HepG2 (cell line): ENCODE data around the gene MYO7A. TPM values are rescaled to one million over a fixed set of nuclear protein-coding genes. Genes with fewer than 3 reads are reported as not detected.

Experiments
- ATAC-seq: fragments of 200-7000 bp; cut with Tn5 transposase; 3 replicates; pipeline ENCODE4 v1.9.1; 2020; ENCODE audit warnings: mild to moderate bottlenecking, moderate library complexity
- BruUV-seq: library from RNA; stranded (reverse); fragments of 400-500 nt; replicated peaks from 2 replicates; lab custom pipeline; 2021; lab: Mats Ljungman, UMichigan
- CTCF ChIA-PET: fragments of 300-600 bp; formaldehyde crosslinking; extraction: SDS; loops from one replicate; lab custom pipeline; 2021; ENCODE audit warnings: low total read pairs, inconsistent platforms, low intra/inter-chr PET ratio; lab: Yijun Ruan, JAX
- POLR2A ChIA-PET: fragments of 350-600 bp; sonication (Branson Sonifier 250); formaldehyde crosslinking; loops from one replicate; lab custom pipeline; 2020; ENCODE audit warnings: antibody characterized with exemption, inconsistent platforms; lab: Yijun Ruan, JAX
- DNase-seq: peaks from one replicate; pipeline ENCODE4 v3.0.0-alpha.2; 2015; ENCODE audit warnings: low spot score
- FAIRE-seq: peaks from 3 replicates; lab custom pipeline; 2011; peaks lifted over from hg19 to GRCh38; lab: Jason Lieb, UNC
- H2AFZ ChIP-seq: one replicate; pipeline ENCODE4 v1.6.1; 2011; ENCODE audit warnings: low read length, inconsistent platforms
- H3K27ac ChIP-seq: fragments of 300-600 bp; 3 replicates; pipeline ENCODE4 v1.8.0; 2011; ENCODE audit warnings: mixed run types, mild to moderate bottlenecking, mixed read lengths, low read length, inconsistent platforms; ENCODE audit not compliant: insufficient read depth; ENCODE audit errors: extremely low read length
- H3K27me3 ChIP-seq, 2 experiments: fragments of 200-600 bp in 1 of 2; 2 replicates in 1 of 2; 3 replicates in 1 of 2; pipeline versions ENCODE4 v1.6.0 to v1.8.0; 2011; ENCODE audit warnings: low read length in 2 of 2, mild to moderate bottlenecking in 2 of 2, moderate library complexity in 2 of 2, inconsistent platforms in 1 of 2; ENCODE audit not compliant: insufficient read depth in 2 of 2, control insufficient read depth in 1 of 2
- H3K36me3 ChIP-seq, 2 experiments: fragments of 200-600 bp in 1 of 2; replicated peaks in 1 of 2; 2 replicates in 1 of 2; 3 replicates in 1 of 2; pipeline versions ENCODE4 v1.5.1 to v1.8.0; 2011; ENCODE audit warnings: low read length in 2 of 2, inconsistent platforms in 1 of 2; ENCODE audit not compliant: insufficient read depth in 2 of 2, control insufficient read depth in 1 of 2
- H3K4me1 ChIP-seq: 2 replicates; pipeline ENCODE4 v1.5.1; 2012; ENCODE audit warnings: low read length, inconsistent platforms; ENCODE audit not compliant: insufficient read depth
- H3K4me2 ChIP-seq: 2 replicates; pipeline ENCODE4 v1.6.0; 2011; ENCODE audit warnings: low read depth, low read length, inconsistent platforms
- H3K4me3 ChIP-seq, 3 experiments: fragments of 200-600 bp in 1 of 3; sonication (generic), shearing (Covaris generic) in 1 of 3; replicated peaks in 1 of 3; 2 replicates each; pipeline ENCODE4 v1.5.1; 2011 to 2016; ENCODE audit warnings: low read length in 3 of 3, inconsistent platforms in 2 of 3, low read depth in 2 of 3, mild to moderate bottlenecking in 2 of 3, control low read depth in 1 of 3, mixed read lengths in 1 of 3; ENCODE audit not compliant: insufficient read depth in 1 of 3
- H3K79me2 ChIP-seq: one replicate; pipeline ENCODE4 v1.6.1; 2011; ENCODE audit warnings: low read length, inconsistent platforms; ENCODE audit not compliant: insufficient read depth
- H3K9ac ChIP-seq: 2 replicates; pipeline ENCODE4 v1.6.0; 2011; ENCODE audit warnings: mild to moderate bottlenecking, low read depth, low read length, inconsistent platforms; ENCODE audit not compliant: insufficient read depth
- H3K9me3 ChIP-seq: 2 replicates; pipeline ENCODE4 v1.5.1; 2012; ENCODE audit warnings: mild to moderate bottlenecking, low read length
- H4K20me1 ChIP-seq: 2 replicates; pipeline ENCODE4 v1.6.0; 2011; ENCODE audit warnings: inconsistent platforms, mild to moderate bottlenecking, low read length, moderate library complexity; ENCODE audit not compliant: insufficient read depth
- AGO2 ChIP-seq: fragments of 200-400 bp; formaldehyde crosslinking; optimal IDR thresholded peaks from 2 replicates; pipeline ENCODE3; 2017; ENCODE audit warnings: mild to moderate bottlenecking, low read depth, low read length, moderate library complexity
- ATF7 ChIP-seq, 2 experiments: fragments of 450-650 bp in 1 of 2; sonication (generic) in 1 of 2; formaldehyde crosslinking in 1 of 2; IDR thresholded peaks; 2 replicates each; pipeline versions ENCODE4 v1.4.0 to v1.6.1; 2016 to 2020; ENCODE audit warnings: antibody characterized with exemption in 1 of 2, mild to moderate bottlenecking in 1 of 2, missing genetic modification reagents in 1 of 2
- HMGXB4 ChIP-seq, 2 experiments: sonication (generic) in 1 of 2; formaldehyde crosslinking in 1 of 2; IDR thresholded peaks; 2 replicates each; pipeline versions ENCODE4 v1.4.0 to v1.6.1; 2018 to 2020; ENCODE audit warnings: missing genetic modification reagents in 2 of 2, borderline replicate concordance in 1 of 2, low read depth in 1 of 2, mild to moderate bottlenecking in 1 of 2, missing biosample characterization in 1 of 2
- MLLT10 ChIP-seq: sonication (generic); formaldehyde crosslinking; IDR thresholded peaks from 2 replicates; pipeline ENCODE4 v1.4.0; 2020; ENCODE audit warnings: missing genetic modification reagents
- PLRG1 ChIP-seq: fragments of 450-650 bp; conservative IDR thresholded peaks from 2 replicates; pipeline ENCODE4 v1.6.1; 2016
- SOX13 ChIP-seq, 3 experiments: fragments of 450-650 bp in 1 of 3; sonication (generic) in 1 of 3; formaldehyde crosslinking in 1 of 3; IDR thresholded peaks in 2 of 3; conservative IDR thresholded peaks in 1 of 3; 2 replicates each; pipeline versions ENCODE4 v1.5.0 to v1.6.1; 2016 to 2020; ENCODE audit warnings: antibody characterized with exemption in 1 of 3, mild to moderate bottlenecking in 1 of 3, missing compliant biosample characterization in 1 of 3, missing genetic modification reagents in 1 of 3, moderate library complexity in 1 of 3
- WGBS: methylation state at CpG from one replicate; pipeline ENCODE4 v1.1.6; 2017; ENCODE audit warnings: low lambda C conversion rate; 5-methylcytosine and 5-hydroxymethylcytosine counted together
- in situ Hi-C: cut with HindIII; loops from 2 replicates; pipeline ENCODE4 v1.10.0; 2017; ENCODE audit warnings: low pct_unique_long_range_greater_than_20kb; ENCODE audit not compliant: extremely low pct_ligation_motif_present
- intact Hi-C: fragments of 100-400 bp; cut with micrococcal nuclease; formaldehyde crosslinking; loops from one replicate; pipeline ENCODE4 v1.10.0; 2022; ENCODE audit not compliant: unreplicated experiment
- polyA plus RNA-seq, 8 experiments: library from polyadenylated mRNA; depleted of rRNA in 3 of 8; stranded (reverse) in 7 of 8; unstranded in 1 of 8; fragments of >200 nt; fragmentation: Illumina TruSeq in 4 of 8; extraction: Trizol in 4 of 8; gene quantifications; 2 replicates each; pipeline versions ENCODE4 v1.2.1 to v1.2.3, GENCODE V29; 2011 to 2016; ENCODE audit warnings: low read depth in 4 of 8, missing spikeins in 1 of 8, mixed read lengths in 1 of 8; ENCODE audit not compliant: insufficient read depth in 1 of 8
- total RNA-seq, 5 experiments: library from RNA; depleted of rRNA; stranded (reverse); fragments of >200 nt; fragmentation: Illumina TruSeq; extraction: Trizol; gene quantifications; 2 replicates each; pipeline ENCODE4 v1.2.3, GENCODE V29; 2016; ENCODE audit warnings: low read depth in 1 of 5

The MYO7A gene
- total and polyA plus RNA-seq, 2 of the 13 experiments (the other 11 are each of a cell fraction or from before 2014, with no cell fraction given): 7.5 to 10.0 TPM

- peak in 1 of 2 experiments; percentile 32; a peak in 1 of 4 replicates for TF ChIP-seq HMGXB4 (CRISPR knock-in tag; IDR thresholded peaks at IDR 0.05; ENCODE audit: borderline replicate concordance in 1 of 2, low read depth in 1 of 2)
- no peak for TF ChIP-seq ATF7 (IDR thresholded peaks at IDR 0.05)
- no peak for TF ChIP-seq ATF7 (CRISPR knock-in tag; IDR thresholded peaks at IDR 0.05)
Observed at GRCh38 chr11:77113382-77114088, 14.5 kb upstream of the MYO7A start (continued).

GRCh38 chr11:77114089-77114463 lies 14.0 kb upstream of the MYO7A start:
- intact Hi-C loops (no loop called here), in situ Hi-C loops (no loop called here)
- H3K27ac ChIP-seq: no peak overlapping the region
- no peak for FAIRE-seq
- DNase-seq: no peak
- H3K9me3 ChIP-seq: no peaks in the 10 kb centered on the region
- no peaks in the 10 kb centered on the region for H3K79me2 ChIP-seq
- H3K27me3 ChIP-seq: peaks cover 0 to 4% of the 10 kb centered on the region in 2 experiments; a peak in 1 of 5 replicates
- no TSS peak for BruUV-seq
- H3K9ac ChIP-seq: no peak overlapping the region
- ChIA-PET POLR2A (no interaction called here), CTCF (interaction anchor here (1.1 to 2.3 kb wide), 3 partner anchors 13 to 68 kb away, joined by 3 to 19 read pairs (median 5); no protein-coding TSS in a partner anchor)
- H2AFZ ChIP-seq: no peak overlapping the region
- H3K4me2 ChIP-seq: no peak overlapping the region
- no peak overlapping the region for H3K4me3 ChIP-seq
- no peak for ATAC-seq
- TF ChIP-seq AGO2 (no peak), MLLT10 (CRISPR knock-in tag) (no peak), SOX13 (IDR thresholded peaks at IDR 0.05) (no peak), SOX13 (CRISPR knock-in tag; conservative IDR thresholded peaks at IDR 0.05 in 1 of 2, IDR thresholded peaks at IDR 0.05 in 1 of 2) (no peak), PLRG1 (no peak)
- peaks cover 10% of the 10 kb centered on the region for H3K4me1 ChIP-seq
- WGBS: 68% methylated on average over 8 of the region's 13 CpGs
- no peaks in the 10 kb centered on the region for H4K20me1 ChIP-seq
- H3K36me3 ChIP-seq: no peaks in the 10 kb centered on the region
